Caco-2 (cell line): ENCODE results near the gene COL5A1. TPM values are rescaled to one million over a fixed set of nuclear protein-coding genes. Genes with fewer than 3 reads are reported as not detected.

Source experiments
- BruUV-seq: library from RNA; stranded (reverse); fragments of 400-500 nt; replicated peaks from 2 replicates; lab custom pipeline; 2021; lab: Mats Ljungman, UMichigan
- CTCF ChIA-PET: fragments of 300-600 bp; sonication (Branson Sonifier 250); formaldehyde crosslinking; loops from one replicate; lab custom pipeline; 2022; ENCODE audit warnings: antibody characterized with exemption; lab: Charles Lee
- POLR2A ChIA-PET: fragments of 300-600 bp; sonication (Branson Sonifier 250); formaldehyde crosslinking; loops from one replicate; lab custom pipeline; 2022; ENCODE audit warnings: antibody characterized with exemption; lab: Charles Lee
- DNase-seq, 2 experiments: peaks; one replicate each; pipeline versions ENCODE4 v3.0.0 to v3.0.0-alpha.2; 2020 to 2022
- H3K27me3 ChIP-seq: replicated peaks from 2 replicates; pipeline ENCODE4 v1.6.0; 2011; ENCODE audit warnings: low read length; ENCODE audit not compliant: control insufficient read depth, insufficient read depth
- H3K36me3 ChIP-seq: 2 replicates; pipeline ENCODE4 v1.5.1; 2011; ENCODE audit warnings: low read length; ENCODE audit not compliant: control insufficient read depth, insufficient read depth
- H3K4me1 ChIP-seq: fragments of 250-450 bp; sonication (Bioruptor Pico); 2 replicates; pipeline ENCODE4 v1.5.1; 2020; ENCODE audit warnings: mild to moderate bottlenecking
- H3K4me3 ChIP-seq: 2 replicates; pipeline ENCODE4 v1.5.1; 2011; ENCODE audit warnings: low read depth, mild to moderate bottlenecking, control low read depth, low read length
- H3K9me3 ChIP-seq: fragments of 250-450 bp; sonication (Bioruptor Pico); 2 replicates; pipeline ENCODE4 v1.5.1; 2020; ENCODE audit warnings: mild to moderate bottlenecking, moderate library complexity
- H3K27ac Mint-ChIP-seq: one replicate; pipeline ENCODE4 v1.8.0; 2022; ENCODE audit warnings: mixed read lengths; ENCODE audit not compliant: unreplicated experiment
- H3K27me3 Mint-ChIP-seq: one replicate; pipeline ENCODE4 v1.8.0; 2022; ENCODE audit warnings: mixed read lengths; ENCODE audit not compliant: insufficient read depth, unreplicated experiment
- H3K36me3 Mint-ChIP-seq: one replicate; pipeline ENCODE4 v1.8.0; 2022; ENCODE audit warnings: mild to moderate bottlenecking, mixed read lengths; ENCODE audit not compliant: insufficient read depth, unreplicated experiment
- H3K4me1 Mint-ChIP-seq: one replicate; pipeline ENCODE4 v1.8.0; 2022; ENCODE audit warnings: low read depth, mixed read lengths; ENCODE audit not compliant: unreplicated experiment
- H3K4me3 Mint-ChIP-seq: one replicate; pipeline ENCODE4 v1.8.0; 2022; ENCODE audit warnings: mild to moderate bottlenecking, moderate library complexity, mixed read lengths; ENCODE audit not compliant: unreplicated experiment
- H3K9me3 Mint-ChIP-seq: one replicate; pipeline ENCODE4 v1.8.0; 2022; ENCODE audit warnings: mixed read lengths; ENCODE audit not compliant: unreplicated experiment
- intact Hi-C: fragments of 100-400 bp; cut with micrococcal nuclease; formaldehyde crosslinking; loops from one replicate; pipeline ENCODE4 v1.10.0; 2022; ENCODE audit not compliant: unreplicated experiment
- total RNA-seq: library from RNA; stranded (reverse); gene quantifications from 2 replicates; pipeline ENCODE4 v1.2.3, GENCODE V29; 2022
- TF ChIP-seq, protein P1 (sequence below), 2 experiments: fragments of 200-600 bp in 1 of 2; IDR thresholded peaks; 1 replicate in 1 of 2; 2 replicates in 1 of 2; pipeline versions ENCODE4 v1.5.1 to v1.8.0; 2011 to 2022; ENCODE audit warnings: antibody characterized with exemption in 1 of 2, control low read depth in 1 of 2, inconsistent platforms in 1 of 2, low read depth in 1 of 2, low read length in 1 of 2, mild to moderate bottlenecking in 1 of 2, moderate library complexity in 1 of 2; ENCODE audit not compliant: insufficient read depth in 1 of 2, severe bottlenecking in 1 of 2, unreplicated experiment in 1 of 2

The COL5A1 gene
- total RNA-seq, 1 experiment from 2014 or later, result 4.8 TPM

- ChIA-PET CTCF (interaction anchor here (1.8 kb wide), 1 partner anchor 190 kb away, joined by 4 read pairs; no protein-coding TSS in a partner anchor), POLR2A (no interaction called here)
- Mint-ChIP-seq H3K27ac (no peak overlapping the region), H3K27me3 (peaks cover 3% of the 10 kb centered on the region), H3K9me3 (no peaks in the 10 kb centered on the region), H3K36me3 (no peaks in the 10 kb centered on the region), H3K4me3 (no peak overlapping the region), H3K4me1 (no peaks in the 10 kb centered on the region)
- Histone ChIP-seq H3K9me3 (no peaks in the 10 kb centered on the region), H3K4me3 (no peak overlapping the region), H3K36me3 (no peaks in the 10 kb centered on the region), H3K4me1 (peaks cover 10% of the 10 kb centered on the region), H3K27me3 (no peaks in the 10 kb centered on the region)
- no peak for DNase-seq
- BruUV-seq, result no TSS peak
- intact Hi-C loops, result loop anchor here (5.0 to 10.0 kb wide), 2 partner anchors 38 to 95 kb away; no protein-coding TSS in a partner anchor
- TF ChIP-seq, protein P1, sequence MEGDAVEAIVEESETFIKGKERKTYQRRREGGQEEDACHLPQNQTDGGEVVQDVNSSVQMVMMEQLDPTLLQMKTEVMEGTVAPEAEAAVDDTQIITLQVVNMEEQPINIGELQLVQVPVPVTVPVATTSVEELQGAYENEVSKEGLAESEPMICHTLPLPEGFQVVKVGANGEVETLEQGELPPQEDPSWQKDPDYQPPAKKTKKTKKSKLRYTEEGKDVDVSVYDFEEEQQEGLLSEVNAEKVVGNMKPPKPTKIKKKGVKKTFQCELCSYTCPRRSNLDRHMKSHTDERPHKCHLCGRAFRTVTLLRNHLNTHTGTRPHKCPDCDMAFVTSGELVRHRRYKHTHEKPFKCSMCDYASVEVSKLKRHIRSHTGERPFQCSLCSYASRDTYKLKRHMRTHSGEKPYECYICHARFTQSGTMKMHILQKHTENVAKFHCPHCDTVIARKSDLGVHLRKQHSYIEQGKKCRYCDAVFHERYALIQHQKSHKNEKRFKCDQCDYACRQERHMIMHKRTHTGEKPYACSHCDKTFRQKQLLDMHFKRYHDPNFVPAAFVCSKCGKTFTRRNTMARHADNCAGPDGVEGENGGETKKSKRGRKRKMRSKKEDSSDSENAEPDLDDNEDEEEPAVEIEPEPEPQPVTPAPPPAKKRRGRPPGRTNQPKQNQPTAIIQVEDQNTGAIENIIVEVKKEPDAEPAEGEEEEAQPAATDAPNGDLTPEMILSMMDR (IDR thresholded peaks at IDR 0.05; ENCODE audit: insufficient read depth in 1 of 2, low read depth in 1 of 2, low read length in 1 of 2, severe bottlenecking in 1 of 2, unreplicated experiment in 1 of 2), result no peak
Measured at GRCh38 chr9:134639994-134640393, 1.6 kb upstream of the COL5A1 start.

DNA sequence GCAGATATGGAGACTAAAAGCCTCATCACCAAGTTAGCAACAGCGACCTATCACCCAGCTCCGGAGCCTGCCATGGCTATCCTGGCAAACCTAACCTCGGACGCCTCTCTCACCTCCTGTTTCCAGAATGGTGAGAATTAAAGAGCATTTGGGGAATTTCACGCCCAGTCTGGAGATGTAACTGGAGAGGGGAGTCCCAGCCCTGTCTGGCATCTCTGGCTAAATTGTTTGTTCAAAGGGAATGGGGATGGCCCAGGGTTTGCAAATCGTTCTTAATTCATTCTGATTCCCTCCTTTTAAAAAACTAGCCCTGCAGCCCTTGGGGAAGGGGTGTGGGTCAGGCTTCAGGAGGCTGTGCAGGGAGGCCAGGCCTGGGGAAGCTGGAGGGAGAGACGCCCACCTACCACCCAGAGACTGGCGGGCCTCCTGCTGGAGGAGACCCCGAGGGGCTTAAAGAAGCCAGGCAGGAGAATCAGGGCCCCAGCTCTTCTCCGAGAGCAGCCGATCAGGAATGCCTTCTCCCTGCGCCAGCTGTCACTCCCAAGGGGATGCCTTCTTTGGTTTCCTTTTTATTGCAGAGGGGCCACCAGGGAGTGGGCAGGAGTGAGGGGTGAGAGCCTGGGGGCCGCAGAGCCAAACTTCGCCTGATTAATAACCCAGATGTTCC, 964 bp upstream of the COL5A1 start:
- no peak for DNase-seq
- no peaks in the 10 kb centered on the region for H3K9me3 ChIP-seq
- intact Hi-C loops, result loop anchor here (5.0 to 10.0 kb wide), 2 partner anchors 38 to 96 kb away; no protein-coding TSS in a partner anchor
- Mint-ChIP-seq H3K36me3 (no peaks in the 10 kb centered on the region), H3K9me3 (no peaks in the 10 kb centered on the region), H3K27ac (no peak overlapping the region), H3K27me3 (peaks cover 3% of the 10 kb centered on the region), H3K4me1 (no peaks in the 10 kb centered on the region), H3K4me3 (peak overlapping the region; percentile 82)
- ChIA-PET POLR2A (no interaction called here), CTCF (interaction anchor here (1.8 kb wide), 1 partner anchor 191 kb away, joined by 4 read pairs; no protein-coding TSS in a partner anchor)
- H3K4me3 ChIP-seq, result peak overlapping the region; percentile 62
- TF ChIP-seq, protein P1 (IDR thresholded peaks at IDR 0.05; ENCODE audit: insufficient read depth in 1 of 2, low read depth in 1 of 2, low read length in 1 of 2, severe bottlenecking in 1 of 2, unreplicated experiment in 1 of 2), result no peak
- no TSS peak for BruUV-seq
- no peaks in the 10 kb centered on the region for H3K27me3 ChIP-seq
- peaks cover 10% of the 10 kb centered on the region for H3K4me1 ChIP-seq
- no peaks in the 10 kb centered on the region for H3K36me3 ChIP-seq

GRCh38 chr9:134641990-134642384, 384 bp downstream of the COL5A1 start:
- POLR2A ChIA-PET, result no interaction called here
- Mint-ChIP-seq H3K27ac (peak overlapping the region; percentile 32), H3K4me1 (peaks cover 7% of the 10 kb centered on the region), H3K9me3 (no peaks in the 10 kb centered on the region), H3K27me3 (no peaks in the 10 kb centered on the region), H3K4me3 (peak overlapping the region; percentile 82), H3K36me3 (no peaks in the 10 kb centered on the region)
- BruUV-seq, result TSS peak; percentile 35
- peak overlapping the region; percentile 62 for H3K4me3 ChIP-seq
- H3K36me3 ChIP-seq, result no peaks in the 10 kb centered on the region
- no peaks in the 10 kb centered on the region for H3K9me3 ChIP-seq
- no peak for DNase-seq
- intact Hi-C loops, result loop anchor here (5.0 to 10.0 kb wide), 2 partner anchors 40 to 97 kb away; no protein-coding TSS in a partner anchor
- TF ChIP-seq, protein P1 (IDR thresholded peaks at IDR 0.05; ENCODE audit: insufficient read depth in 1 of 2, low read depth in 1 of 2, low read length in 1 of 2, severe bottlenecking in 1 of 2, unreplicated experiment in 1 of 2), result no peak
- H3K4me1 ChIP-seq, result peaks cover 10% of the 10 kb centered on the region
- CTCF ChIA-PET, result no interaction called here
- no peaks in the 10 kb centered on the region for H3K27me3 ChIP-seq
